Measurements from ENCODE around the gene ADORA3. TPM values are rescaled to one million over a fixed set of nuclear protein-coding genes. Genes with fewer than 3 reads are reported as not detected.

Gene ADORA3
- total RNA-seq, 1 donor from 2014 or later: not detected

DNA sequence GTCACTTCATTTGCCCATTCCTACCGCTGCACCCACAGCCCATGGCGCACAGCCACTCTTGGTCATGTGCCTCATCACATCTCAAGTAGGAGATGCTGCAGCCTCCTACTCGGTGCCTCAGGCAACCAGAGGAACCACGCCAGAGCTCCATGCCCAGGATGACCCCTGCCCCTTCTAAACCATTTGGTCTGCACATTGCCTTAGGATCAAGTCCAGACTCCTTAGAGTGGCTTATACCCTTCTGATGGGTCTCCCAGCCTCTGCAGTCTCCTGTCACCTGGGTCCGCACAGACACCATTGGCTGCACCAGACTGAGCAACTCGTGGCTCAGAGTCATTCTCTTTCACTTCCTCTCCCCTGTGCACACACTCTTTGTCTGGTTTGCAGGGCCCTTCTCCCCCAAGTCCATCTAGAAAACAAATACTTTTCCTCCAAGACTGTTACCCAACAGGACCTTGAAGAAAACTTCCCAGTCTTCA lies 2.2 kb upstream of the ADORA3 start:
- no peak for TF ChIP-seq CTCF (IDR thresholded peaks at IDR 0.05; ENCODE audit: unreplicated experiment)
- Mint-ChIP-seq H3K36me3 (no peaks in the 10 kb centered on the region), H3K4me1 (peaks cover 13% of the 10 kb centered on the region), H3K27me3 (ENCODE audit: low read depth) (peaks cover 9% of the 10 kb centered on the region), H3K27ac (no peak overlapping the region), H3K4me3 (no peak overlapping the region), H3K9me3 (no peaks in the 10 kb centered on the region)
- no peak for DNase-seq (ENCODE audit: low spot score in 2 of 2, unreplicated experiment in 2 of 2)

- Mint-ChIP-seq H3K4me3 (no peak overlapping the region), H3K4me1 (peaks cover 13% of the 10 kb centered on the region), H3K36me3 (no peaks in the 10 kb centered on the region), H3K27me3 (ENCODE audit: low read depth) (peaks cover 22% of the 10 kb centered on the region), H3K27ac (no peak overlapping the region), H3K9me3 (no peaks in the 10 kb centered on the region)
- no peak for DNase-seq (ENCODE audit: low spot score in 2 of 2, unreplicated experiment in 2 of 2)
- no peak for TF ChIP-seq CTCF (IDR thresholded peaks at IDR 0.05; ENCODE audit: unreplicated experiment)
Observed at GRCh38 chr1:111504097-111504496, 664 bp upstream of the ADORA3 start.

DNA sequence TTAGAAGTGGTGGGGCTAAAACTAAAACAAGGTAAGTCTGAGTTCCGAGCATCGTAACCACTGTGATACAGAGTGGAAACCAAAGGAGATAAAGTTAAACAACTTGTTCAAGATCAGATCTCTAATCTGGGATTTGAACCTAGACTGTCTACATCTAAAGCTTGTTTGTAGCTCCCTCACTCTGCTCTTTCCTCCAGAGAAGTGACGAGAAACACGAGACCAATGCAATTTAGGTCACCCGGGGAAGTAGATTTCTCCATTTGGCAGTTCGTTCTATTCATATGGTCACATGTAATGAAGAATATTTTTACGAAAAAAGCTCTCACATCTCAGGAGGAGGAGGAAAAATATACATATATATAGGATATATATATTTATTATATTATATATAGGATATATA lies 1.8 kb downstream of the ADORA3 start:
- peaks cover 27% of the 10 kb centered on the region for H3K27me3 Mint-ChIP-seq (ENCODE audit: low read depth)
- H3K36me3 Mint-ChIP-seq: no peaks in the 10 kb centered on the region
- no peak overlapping the region for H3K27ac Mint-ChIP-seq
- DNase-seq (ENCODE audit: low spot score in 2 of 2, unreplicated experiment in 2 of 2): no peak
- no peaks in the 10 kb centered on the region for H3K4me1 Mint-ChIP-seq
- TF ChIP-seq CTCF (IDR thresholded peaks at IDR 0.05; ENCODE audit: unreplicated experiment): no peak
- peaks cover under 1% of the 10 kb centered on the region for H3K9me3 Mint-ChIP-seq
- no peak overlapping the region for H3K4me3 Mint-ChIP-seq

GRCh38 chr1:111499026-111499785 lies 4.2 kb downstream of the ADORA3 start:
- no peak for TF ChIP-seq CTCF (IDR thresholded peaks at IDR 0.05; ENCODE audit: unreplicated experiment)
- peaks cover 7% of the 10 kb centered on the region for H3K9me3 Mint-ChIP-seq
- H3K4me1 Mint-ChIP-seq: no peaks in the 10 kb centered on the region
- peaks cover 45% of the 10 kb centered on the region for H3K27me3 Mint-ChIP-seq (ENCODE audit: low read depth)
- no peaks in the 10 kb centered on the region for H3K36me3 Mint-ChIP-seq
- H3K27ac Mint-ChIP-seq: no peak overlapping the region
- no peak for DNase-seq (ENCODE audit: low spot score in 2 of 2, unreplicated experiment in 2 of 2)
- H3K4me3 Mint-ChIP-seq: no peak overlapping the region

DNA sequence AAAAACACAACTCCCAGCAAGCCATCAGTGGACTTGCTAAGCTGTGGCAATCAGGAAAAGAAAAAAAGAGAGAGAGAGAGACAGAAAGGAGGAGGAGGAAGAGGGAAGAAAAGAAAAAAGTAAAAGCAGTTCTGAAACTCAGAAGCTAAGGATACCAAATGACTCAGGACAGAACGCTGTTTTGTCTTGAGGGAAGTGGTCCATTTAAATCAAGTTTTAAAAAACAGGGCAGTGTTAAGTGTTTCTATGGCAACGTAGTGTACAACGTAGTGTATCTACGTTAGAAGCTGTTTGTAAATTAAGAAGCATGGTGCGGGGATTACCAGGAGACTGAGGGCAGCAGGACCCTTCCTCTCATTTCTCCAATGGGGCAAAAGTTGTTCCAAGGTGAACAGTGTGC lies 5.8 kb downstream of the ADORA3 start:
- Mint-ChIP-seq H3K9me3 (peaks cover 8% of the 10 kb centered on the region), H3K4me3 (no peak overlapping the region), H3K4me1 (no peaks in the 10 kb centered on the region), H3K27me3 (ENCODE audit: low read depth) (peaks cover 41% of the 10 kb centered on the region), H3K27ac (no peak overlapping the region), H3K36me3 (no peaks in the 10 kb centered on the region)
- no peak for DNase-seq (ENCODE audit: low spot score in 2 of 2, unreplicated experiment in 2 of 2)
- no peak for TF ChIP-seq CTCF (IDR thresholded peaks at IDR 0.05; ENCODE audit: unreplicated experiment)

Measured in mesothelial cell of epicardium (in vitro differentiated cells).